Fibroblast of peridontal ligament (primary cell): ENCODE data around the gene ATRAID.
A peak's percentile ranks its signal among the peaks of the same experiment; 100 is the strongest.

Source experiments
- DNase-seq: peaks from one replicate; pipeline ENCODE4 v3.0.0-alpha.2; 2010; ENCODE audit errors: extremely low read depth

ATRAID gene

GRCh38 chr2:27249891-27250651 lies 38.2 kb downstream of the ATRAID start:
- DNase-seq = peak; percentile 33

DNA sequence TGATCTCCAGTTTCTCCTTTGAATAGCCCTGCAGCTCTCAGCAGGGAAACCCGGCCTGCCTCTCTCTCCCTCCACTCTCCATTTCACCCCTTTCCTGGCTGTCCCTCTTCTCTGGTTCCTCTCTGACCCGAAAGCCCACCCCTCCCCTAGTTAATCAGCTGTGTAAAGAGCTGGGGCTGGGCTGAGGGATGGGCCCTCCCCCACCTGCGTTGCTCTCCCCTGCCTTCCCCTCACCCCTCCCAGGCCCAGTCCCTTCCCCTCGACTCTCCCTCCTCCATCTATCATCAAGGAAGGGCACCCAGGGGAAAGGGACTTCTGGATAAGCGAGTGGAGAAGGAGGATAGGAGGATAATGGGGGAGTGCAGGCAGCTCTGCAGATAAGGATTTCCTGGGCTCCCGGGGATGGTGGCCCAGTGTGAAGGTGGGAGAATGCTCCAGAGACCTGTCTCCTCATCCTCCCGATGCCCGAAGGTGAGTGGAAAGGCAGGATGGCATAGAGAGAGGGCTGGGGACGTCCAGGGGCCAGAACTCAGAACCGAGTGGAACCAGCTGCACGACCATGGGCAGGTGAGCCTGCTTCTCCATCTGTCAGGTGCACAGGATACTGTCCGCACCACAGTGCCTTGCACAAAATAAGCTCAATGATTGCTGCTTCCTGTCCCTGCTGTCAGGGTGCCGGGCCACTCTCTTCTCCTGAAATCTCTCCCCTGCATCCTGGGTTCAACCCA lies 39.0 kb downstream of the ATRAID start:
- DNase-seq = no peak

DNA sequence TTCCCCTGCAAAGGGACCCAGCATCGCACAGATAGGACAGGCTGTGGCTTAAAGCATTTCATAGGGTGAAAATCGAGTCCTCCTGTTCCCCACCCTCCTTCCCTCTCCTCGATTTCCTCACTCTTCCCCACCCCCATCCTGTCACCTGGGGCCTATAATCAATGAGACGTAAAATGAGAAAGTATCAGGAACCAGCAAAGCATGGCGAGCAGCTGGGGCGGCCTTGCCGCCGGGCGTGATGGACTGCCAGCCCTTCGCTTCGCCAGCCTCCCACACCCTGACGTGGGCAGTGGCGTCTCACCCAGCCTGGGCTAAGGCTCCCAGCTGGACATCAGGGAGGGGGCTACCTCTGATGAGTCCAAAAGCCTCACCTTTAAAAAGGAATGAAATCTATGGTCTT lies 39.9 kb downstream of the ATRAID start:
- DNase-seq = no peak

GRCh38 chr2:27255187-27255586 lies 43.3 kb downstream of the ATRAID start:
- no peak for DNase-seq

DNA sequence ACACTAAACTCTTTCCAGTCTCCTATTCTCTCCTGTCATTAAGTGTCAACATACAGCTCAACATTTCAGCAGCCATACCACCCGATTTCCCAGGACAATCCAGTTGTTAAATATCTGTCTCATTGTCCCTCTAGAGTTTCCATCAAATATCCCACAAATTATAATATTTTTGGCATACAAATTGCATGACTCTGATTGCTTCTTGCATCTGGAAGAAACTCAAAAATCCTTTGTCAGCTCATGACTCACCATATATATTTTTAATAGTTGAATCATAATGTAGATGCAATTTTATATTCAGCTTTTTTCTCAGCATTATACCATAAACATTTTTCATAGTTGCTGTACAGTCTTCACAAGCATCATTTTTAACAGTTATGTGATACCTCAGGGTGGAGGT lies 43.8 kb downstream of the ATRAID start:
- peak; percentile 75 for DNase-seq

DNA sequence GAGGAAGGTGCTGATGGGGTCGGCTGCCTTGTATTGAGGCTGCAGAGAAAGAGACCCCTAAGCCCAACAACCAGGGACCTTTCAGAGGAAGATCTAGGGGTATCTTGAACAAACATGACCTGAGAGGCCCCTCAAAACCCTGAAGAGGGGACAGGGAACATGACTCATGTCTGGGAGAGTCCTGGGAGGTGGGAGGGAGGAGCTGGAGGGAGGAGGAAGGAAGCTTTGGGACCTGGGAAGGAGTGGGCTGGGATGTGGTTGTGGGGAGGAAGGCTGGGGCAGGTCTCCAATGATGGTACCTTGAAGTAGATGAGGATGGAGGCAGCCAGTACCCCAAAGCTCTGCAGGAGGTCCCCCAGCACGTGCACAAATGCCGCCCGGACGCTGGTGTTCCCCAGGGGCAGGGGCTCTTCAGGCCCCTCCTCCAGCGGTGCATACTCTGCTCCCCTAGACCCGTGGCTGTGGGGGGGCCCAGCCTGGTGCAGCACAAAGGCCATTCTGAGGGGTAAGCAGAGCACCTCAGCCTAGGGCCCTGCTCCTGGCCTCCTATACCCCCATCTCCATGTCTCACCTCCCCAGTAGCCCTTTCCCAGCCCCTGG lies 45.1 kb downstream of the ATRAID start:
- no peak for DNase-seq

- no peak for DNase-seq
Observed at GRCh38 chr2:27258051-27258450, 46.2 kb downstream of the ATRAID start.

DNA sequence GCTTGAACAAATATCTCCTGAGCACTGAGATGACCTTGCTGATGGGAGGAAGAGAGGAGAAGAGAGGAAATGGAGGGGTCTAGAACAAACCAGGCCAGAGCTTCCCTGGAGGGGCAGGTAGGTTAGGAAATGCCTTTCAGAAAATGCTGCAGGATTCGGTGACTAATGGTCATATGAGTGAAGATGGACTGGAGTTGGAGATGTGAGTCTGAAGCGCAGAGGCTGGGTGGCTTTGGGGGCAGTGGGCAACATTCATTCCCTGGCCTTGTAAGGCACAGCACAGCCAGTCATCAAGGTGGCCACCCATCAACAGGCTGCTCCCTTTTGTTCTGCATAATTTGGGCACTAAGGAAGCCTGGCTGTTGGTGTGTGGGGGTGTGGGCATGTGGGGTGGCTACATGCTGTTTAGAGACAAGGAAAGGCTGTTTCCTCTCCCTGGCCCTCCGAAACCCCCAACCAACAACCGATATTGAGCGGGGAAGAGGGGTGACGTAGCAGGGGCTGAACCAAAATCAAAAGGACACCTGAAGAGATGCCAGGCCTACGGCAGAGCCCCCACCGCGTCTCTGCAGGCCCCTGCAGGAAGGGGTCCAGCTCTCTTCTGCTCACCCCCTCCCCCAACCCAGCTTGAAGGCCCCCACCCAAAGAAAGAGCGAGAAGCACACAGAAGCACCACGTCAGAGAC lies 49.5 kb downstream of the ATRAID start:
- DNase-seq = no peak

DNA sequence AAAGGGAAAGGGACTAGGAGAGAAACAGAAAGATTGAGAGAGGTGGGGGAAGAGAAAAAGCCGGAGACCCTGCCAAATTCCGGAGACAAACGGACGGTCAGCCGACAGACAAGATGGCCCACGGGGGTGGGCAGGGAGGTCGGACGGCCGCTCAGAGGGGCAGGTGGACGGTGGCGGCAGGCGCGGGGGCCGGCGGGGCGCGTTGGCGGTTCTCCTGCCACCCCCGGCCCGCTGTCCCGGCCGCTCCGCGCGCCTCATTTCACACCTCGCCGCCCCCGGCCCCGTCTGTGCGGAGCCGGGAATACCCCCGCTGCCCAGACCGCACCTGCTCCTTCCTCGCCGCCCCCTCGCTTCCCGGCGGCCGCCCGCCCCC lies 50.1 kb downstream of the ATRAID start:
- DNase-seq = no peak

DNA sequence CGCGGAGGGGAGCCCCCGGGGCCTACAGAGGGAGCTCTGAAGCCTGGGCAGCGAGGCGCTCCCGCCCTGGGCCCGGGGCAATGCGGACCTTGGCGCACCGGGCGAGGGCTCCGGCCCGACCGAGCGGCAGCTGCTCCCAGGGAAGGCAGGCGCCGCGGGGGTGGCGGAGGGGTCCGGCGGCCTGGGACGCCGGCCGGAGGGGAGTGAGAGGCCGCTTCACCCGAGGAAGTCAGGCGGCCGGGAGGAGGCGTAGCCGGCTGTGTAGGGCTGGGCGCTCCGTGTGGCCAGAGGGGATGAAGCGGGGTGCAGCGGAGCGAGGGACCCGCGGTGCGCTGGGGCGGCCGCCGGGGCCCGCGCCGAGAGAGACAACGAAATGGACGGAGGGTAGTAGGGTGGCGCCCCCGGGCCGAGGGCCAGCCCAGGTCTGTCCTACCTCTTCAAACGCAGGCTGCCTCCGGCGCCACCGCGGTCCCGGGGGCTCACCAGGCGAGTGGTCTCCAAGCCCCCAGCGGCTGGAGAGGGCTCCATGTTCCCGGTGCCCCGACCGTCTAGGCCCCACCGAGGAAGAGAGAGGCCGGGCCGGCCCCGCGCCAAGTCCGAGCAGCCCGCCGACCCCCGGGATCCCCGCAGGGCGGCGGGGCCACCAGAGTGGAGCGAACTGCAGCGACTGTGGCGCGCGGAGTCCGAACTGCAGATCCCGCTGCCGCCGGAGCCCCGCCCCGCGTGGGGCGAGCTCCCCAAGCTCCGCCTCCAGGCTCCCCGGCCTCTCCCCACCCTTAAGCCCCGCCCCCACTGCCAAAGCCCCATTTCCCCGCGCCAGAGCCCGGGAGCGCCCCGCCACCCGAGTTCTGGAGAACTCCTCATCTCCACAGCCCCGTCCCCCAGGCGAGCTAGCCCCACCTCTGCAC lies 50.8 kb downstream of the ATRAID start, which contains the start of gene SLC30A3:
TSS of gene SLC30A3 (minus strand) at position 669 of the 908 bp plus-strand sequence. CDS start at position 528, 141 bp downstream.
- DNase-seq = no peak

GRCh38 chr2:27263287-27264252 lies 51.7 kb downstream of the ATRAID start:
- no peak for DNase-seq

- DNase-seq = no peak
Observed at GRCh38 chr2:27264253-27264752, 52.5 kb downstream of the ATRAID start.

GRCh38 chr2:27264753-27265535 lies 53.1 kb downstream of the ATRAID start:
- DNase-seq = no peak

GRCh38 chr2:27265536-27265870 lies 53.7 kb downstream of the ATRAID start:
- no peak for DNase-seq
